H9 (cell line): ENCODE results near the gene ABLIM1. TPM values are rescaled to one million over a fixed set of nuclear protein-coding genes. Genes with fewer than 3 reads are reported as not detected.

ENCODE experiments used
- DNase-seq: peaks from one replicate; pipeline ENCODE4 v3.0.0-alpha.2; 2017
- H2AFZ ChIP-seq: one replicate; pipeline ENCODE4 v1.6.1; 2013; ENCODE audit warnings: mild to moderate bottlenecking, low read length, control low read depth, moderate library complexity
- H2AK5ac ChIP-seq: 2 replicates; pipeline ENCODE4 v1.6.1; 2013; ENCODE audit warnings: low read length, control low read depth, mixed read lengths; ENCODE audit not compliant: insufficient read length
- H2BK120ac ChIP-seq: one replicate; pipeline ENCODE4 v1.6.1; 2013; ENCODE audit warnings: low read depth, mild to moderate bottlenecking, low read length, control low read depth, inconsistent platforms; ENCODE audit not compliant: poor library complexity, severe bottlenecking
- H2BK12ac ChIP-seq: 2 replicates; pipeline ENCODE4 v1.6.1; 2013; ENCODE audit warnings: low read length, control low read depth, mixed read lengths, low read depth; ENCODE audit not compliant: insufficient read length
- H2BK15ac ChIP-seq: 2 replicates; pipeline ENCODE4 v1.6.1; 2013; ENCODE audit warnings: low read depth, low read length, control low read depth
- H2BK20ac ChIP-seq: one replicate; pipeline ENCODE4 v1.6.1; 2013; ENCODE audit warnings: low read depth, mild to moderate bottlenecking, low read length, control low read depth, inconsistent platforms; ENCODE audit not compliant: poor library complexity, severe bottlenecking
- H2BK5ac ChIP-seq: 2 replicates; pipeline ENCODE4 v1.6.1; 2013; ENCODE audit warnings: low read length, control low read depth, mixed read lengths; ENCODE audit not compliant: insufficient read length
- H3K14ac ChIP-seq: 2 replicates; pipeline ENCODE4 v1.6.1; 2013; ENCODE audit warnings: low read length, control low read depth; ENCODE audit not compliant: insufficient read depth
- H3K18ac ChIP-seq: 2 replicates; pipeline ENCODE4 v1.6.1; 2013; ENCODE audit warnings: low read depth, mild to moderate bottlenecking, mixed read lengths, low read length, control low read depth; ENCODE audit not compliant: insufficient read length
- H3K23ac ChIP-seq: 2 replicates; pipeline ENCODE4 v1.6.1; 2013; ENCODE audit warnings: low read length, control low read depth, mixed read lengths, low read depth; ENCODE audit not compliant: insufficient read length
- H3K23me2 ChIP-seq: 2 replicates; pipeline ENCODE4 v1.6.1; 2013; ENCODE audit warnings: low read depth, mild to moderate bottlenecking, mixed read lengths, low read length, control low read depth; ENCODE audit not compliant: insufficient read length, poor library complexity, severe bottlenecking
- H3K27ac ChIP-seq: 2 replicates; pipeline ENCODE4 v1.5.1; 2013; ENCODE audit warnings: low read length, control low read depth, mixed read lengths, low read depth; ENCODE audit not compliant: insufficient read length
- H3K27me3 ChIP-seq: 2 replicates; pipeline ENCODE4 v1.6.1; 2013; ENCODE audit warnings: low read length, control low read depth, inconsistent platforms; ENCODE audit not compliant: insufficient read depth
- H3K4ac ChIP-seq: 2 replicates; pipeline ENCODE4 v1.6.1; 2013; ENCODE audit warnings: low read depth, mild to moderate bottlenecking, control low read depth, inconsistent platforms, low read length, moderate library complexity
- H3K4me1 ChIP-seq: 2 replicates; pipeline ENCODE4 v1.6.1; 2013; ENCODE audit warnings: low read length, control low read depth, inconsistent platforms; ENCODE audit not compliant: insufficient read depth
- H3K4me2 ChIP-seq: 2 replicates; pipeline ENCODE4 v1.6.1; 2013; ENCODE audit warnings: low read length, control low read depth, mixed read lengths; ENCODE audit not compliant: insufficient read length, insufficient read depth
- H3K56ac ChIP-seq: 2 replicates; pipeline ENCODE4 v1.6.1; 2013; ENCODE audit warnings: low read depth, mild to moderate bottlenecking, mixed read lengths, low read length, control low read depth; ENCODE audit not compliant: insufficient read length
- H3K79me1 ChIP-seq: 2 replicates; pipeline ENCODE4 v1.6.1; 2013; ENCODE audit warnings: low read depth, mild to moderate bottlenecking, moderate library complexity, low read length, control low read depth, inconsistent platforms; ENCODE audit not compliant: insufficient read depth, poor library complexity, severe bottlenecking
- H3K79me2 ChIP-seq: 2 replicates; pipeline ENCODE4 v1.6.1; 2013; ENCODE audit warnings: low read length, control low read depth, inconsistent platforms; ENCODE audit not compliant: insufficient read depth
- H3K9ac ChIP-seq: 2 replicates; pipeline ENCODE4 v1.6.1; 2013; ENCODE audit warnings: low read length, control low read depth, mixed read lengths; ENCODE audit not compliant: insufficient read length; ENCODE audit errors: extremely low read depth
- H3K9me3 ChIP-seq: one replicate; pipeline ENCODE4 v1.6.1; 2013; ENCODE audit warnings: low read depth, low read length, inconsistent platforms; ENCODE audit not compliant: control insufficient read depth
- H3T11ph ChIP-seq: one replicate; pipeline ENCODE4 v1.6.1; 2013; ENCODE audit warnings: mild to moderate bottlenecking, low read length, control low read depth, inconsistent platforms
- H4K20me1 ChIP-seq: one replicate; pipeline ENCODE4 v1.6.1; 2013; ENCODE audit not compliant: control insufficient read depth, insufficient read length, insufficient read depth
- H4K5ac ChIP-seq: 2 replicates; pipeline ENCODE4 v1.6.1; 2013; ENCODE audit warnings: low read depth, mild to moderate bottlenecking, mixed read lengths, low read length, control low read depth; ENCODE audit not compliant: insufficient read length
- H4K8ac ChIP-seq: replicated peaks from 2 replicates; pipeline ENCODE4 v1.6.1; 2013; ENCODE audit warnings: low read length, control low read depth, mixed read lengths, low read depth; ENCODE audit not compliant: insufficient read length
- H4K91ac ChIP-seq: 2 replicates; pipeline ENCODE4 v1.6.1; 2013; ENCODE audit warnings: low read depth, mild to moderate bottlenecking, moderate library complexity, mixed read lengths, low read length, control low read depth; ENCODE audit not compliant: insufficient read length
- H3K27ac Mint-ChIP-seq, 3 experiments: 2 replicates in 2 of 3; 3 replicates in 1 of 3; pipeline ENCODE4 v1.8.0; 2020 to 2021; ENCODE audit warnings: mixed read lengths in 3 of 3, mild to moderate bottlenecking in 1 of 3, moderate library complexity in 1 of 3
- H3K27me3 Mint-ChIP-seq: 2 replicates; pipeline ENCODE4 v1.8.0; 2021; ENCODE audit warnings: low read depth, mild to moderate bottlenecking, moderate library complexity, mixed read lengths
- H3K36me3 Mint-ChIP-seq, 3 experiments: 2 replicates in 2 of 3; 3 replicates in 1 of 3; pipeline ENCODE4 v1.8.0; 2020 to 2021; ENCODE audit warnings: low read depth in 3 of 3, mixed read lengths in 3 of 3; ENCODE audit not compliant: insufficient read depth in 1 of 3
- H3K4me1 Mint-ChIP-seq, 2 experiments: 2 replicates each; pipeline ENCODE4 v1.8.0; 2020; ENCODE audit warnings: mixed read lengths in 2 of 2
- H3K4me3 Mint-ChIP-seq, 2 experiments: 2 replicates in 1 of 2; 3 replicates in 1 of 2; pipeline ENCODE4 v1.8.0; 2020 to 2021; ENCODE audit warnings: mild to moderate bottlenecking in 2 of 2, mixed read lengths in 2 of 2, moderate library complexity in 1 of 2
- H3K9me3 Mint-ChIP-seq, 2 experiments: 2 replicates in 1 of 2; 3 replicates in 1 of 2; pipeline ENCODE4 v1.8.0; 2020; ENCODE audit warnings: mild to moderate bottlenecking in 2 of 2, mixed read lengths in 2 of 2, moderate library complexity in 1 of 2
- WGBS: extraction: QIAGEN DNeasy Blood & Tissue Kit; methylation state at CpG from one replicate; pipeline ENCODE4 v1.1.7; 2013; ENCODE audit warnings: missing lambda C conversion rate, low lambda C conversion rate, mixed read lengths; ENCODE audit not compliant: insufficient read length; ENCODE audit errors: extremely low coverage; 5-methylcytosine and 5-hydroxymethylcytosine counted together
- total RNA-seq: library from RNA; stranded (reverse); gene quantifications from 2 replicates; pipeline ENCODE4 v1.2.1, GENCODE V29; 2021
- TF ChIP-seq, protein P1 (sequence below): fragments of 200-600 bp; sonication (generic); conservative IDR thresholded peaks from 3 replicates; pipeline ENCODE4 v1.8.0; 2021; ENCODE audit warnings: antibody characterized with exemption, mild to moderate bottlenecking

Gene ABLIM1
- total RNA-seq, 1 experiment from 2014 or later, result 32.1 TPM

DNA sequence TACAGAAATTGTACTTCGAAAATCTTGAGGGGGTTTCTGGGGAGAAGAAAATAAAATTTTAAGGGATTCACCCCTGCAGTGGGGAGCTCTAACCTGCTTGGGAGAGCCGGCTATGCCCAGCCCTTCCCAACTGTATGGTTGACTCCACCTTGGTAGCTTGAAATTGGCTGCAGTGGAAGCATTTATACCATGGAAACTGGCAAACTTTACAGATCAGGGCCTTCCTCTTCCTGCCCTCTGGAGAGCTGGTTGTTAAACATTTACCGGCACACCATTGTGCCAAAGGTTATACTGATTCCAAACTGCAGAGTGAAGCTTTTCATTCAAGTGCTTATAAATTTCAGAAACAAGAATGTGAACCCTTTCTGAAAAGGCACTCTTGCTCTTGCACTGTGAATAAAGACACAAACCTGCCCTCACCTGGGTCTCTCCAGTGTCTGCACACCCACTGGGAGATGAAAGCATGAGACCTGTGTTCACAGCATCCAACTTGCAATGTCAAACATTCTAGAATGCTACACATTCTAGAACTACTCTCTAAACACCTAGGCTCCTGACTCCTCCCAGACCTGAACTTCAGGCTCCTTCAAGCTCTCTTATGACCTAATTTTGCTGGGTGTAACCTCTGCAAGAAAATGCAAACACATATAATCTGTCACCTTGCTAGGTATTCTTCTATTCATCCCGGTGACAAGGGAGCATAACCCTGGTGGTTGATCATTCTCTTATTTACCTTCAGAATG, 44.7 kb downstream of the ABLIM1 start:
- Histone ChIP-seq H3K23ac (no peak overlapping the region), H3K9me3 (no peaks in the 10 kb centered on the region), H2AK5ac (no peak overlapping the region), H4K91ac (no peak overlapping the region), H2BK15ac (no peak overlapping the region), H2BK120ac (no peak overlapping the region), H4K20me1 (no peaks in the 10 kb centered on the region), H4K5ac (no peak overlapping the region), H2BK12ac (no peak overlapping the region), H3K27me3 (no peaks in the 10 kb centered on the region), H2BK20ac (no peak overlapping the region), H3K23me2 (no peaks in the 10 kb centered on the region), H4K8ac (no peak overlapping the region), H3K4me1 (no peaks in the 10 kb centered on the region), H3K56ac (no peak overlapping the region), H3K18ac (no peak overlapping the region), H3T11ph (no peak overlapping the region), H2BK5ac (no peak overlapping the region), H3K4me2 (no peak overlapping the region), H2AFZ (no peak overlapping the region), H3K9ac (no peak overlapping the region), H3K79me1 (no peaks in the 10 kb centered on the region), H3K79me2 (no peaks in the 10 kb centered on the region), H3K4ac (no peak overlapping the region), H3K14ac (no peak overlapping the region), H3K27ac (no peak overlapping the region)
- Mint-ChIP-seq H3K27ac (no peak overlapping the region), H3K4me1 (peaks cover 6 to 22% of the 10 kb centered on the region in 2 experiments; a peak in 2 of 4 replicates), H3K9me3 (no peaks in the 10 kb centered on the region), H3K4me3 (no peak overlapping the region), H3K27me3 (no peaks in the 10 kb centered on the region; the same call in 1 of the 2 replicates), H3K36me3 (no peaks in the 10 kb centered on the region)
- no CpG with 5 or more reads among the region's 4 CpGs for WGBS
- no peak for DNase-seq
- TF ChIP-seq, protein P1, sequence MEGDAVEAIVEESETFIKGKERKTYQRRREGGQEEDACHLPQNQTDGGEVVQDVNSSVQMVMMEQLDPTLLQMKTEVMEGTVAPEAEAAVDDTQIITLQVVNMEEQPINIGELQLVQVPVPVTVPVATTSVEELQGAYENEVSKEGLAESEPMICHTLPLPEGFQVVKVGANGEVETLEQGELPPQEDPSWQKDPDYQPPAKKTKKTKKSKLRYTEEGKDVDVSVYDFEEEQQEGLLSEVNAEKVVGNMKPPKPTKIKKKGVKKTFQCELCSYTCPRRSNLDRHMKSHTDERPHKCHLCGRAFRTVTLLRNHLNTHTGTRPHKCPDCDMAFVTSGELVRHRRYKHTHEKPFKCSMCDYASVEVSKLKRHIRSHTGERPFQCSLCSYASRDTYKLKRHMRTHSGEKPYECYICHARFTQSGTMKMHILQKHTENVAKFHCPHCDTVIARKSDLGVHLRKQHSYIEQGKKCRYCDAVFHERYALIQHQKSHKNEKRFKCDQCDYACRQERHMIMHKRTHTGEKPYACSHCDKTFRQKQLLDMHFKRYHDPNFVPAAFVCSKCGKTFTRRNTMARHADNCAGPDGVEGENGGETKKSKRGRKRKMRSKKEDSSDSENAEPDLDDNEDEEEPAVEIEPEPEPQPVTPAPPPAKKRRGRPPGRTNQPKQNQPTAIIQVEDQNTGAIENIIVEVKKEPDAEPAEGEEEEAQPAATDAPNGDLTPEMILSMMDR, result no peak
